Activated CD4-positive, CD25-positive, alpha-beta regulatory T cell (primary cell): ENCODE data around the gene TSHZ3.

Source experiments
- DNase-seq, 4 experiments: peaks; one replicate each; lab custom pipeline; 2025; lab: John Stamatoyannopoulos, UW

The TSHZ3 gene

GRCh38 chr19:31231237-31231636 is 118.0 kb downstream of the TSHZ3 start:
- DNase-seq: no peak

GRCh38 chr19:31226151-31226935 is 122.9 kb downstream of the TSHZ3 start:
- DNase-seq: no peak
